Neural cell (in vitro differentiated cells): ENCODE measurements around the gene TTC13. TPM values are rescaled to one million over a fixed set of nuclear protein-coding genes. Genes with fewer than 3 reads are reported as not detected.

Experiments used
- H2AFZ ChIP-seq: fragments of 200-600, 300-800 bp; sonication (generic), shearing (Covaris generic); 2 replicates; pipeline ENCODE4 v1.6.0; 2014; ENCODE audit warnings: low read depth, mild to moderate bottlenecking, antibody characterized with exemption, low read length, moderate library complexity
- H3F3A ChIP-seq: fragments of 200-600 bp; shearing (Covaris generic); 2 replicates; pipeline ENCODE4 v1.6.1; 2016; ENCODE audit warnings: mild to moderate bottlenecking, moderate library complexity, mixed read lengths, antibody characterized with exemption, low read length; ENCODE audit not compliant: insufficient read depth, poor library complexity, severe bottlenecking
- H3K27ac ChIP-seq: fragments of 200-600, 300-800 bp; sonication (generic), shearing (Covaris generic); 2 replicates; pipeline ENCODE4 v1.5.1; 2014; ENCODE audit warnings: mild to moderate bottlenecking, low read length, moderate library complexity
- H3K27me3 ChIP-seq: fragments of 300-800, 200-600 bp; sonication (generic), shearing (Covaris generic); 2 replicates; pipeline ENCODE4 v1.6.0; 2014; ENCODE audit warnings: mild to moderate bottlenecking, low read depth, low read length, moderate library complexity; ENCODE audit not compliant: insufficient read depth
- H3K36me3 ChIP-seq: fragments of 300-800, 200-600 bp; sonication (generic), shearing (Covaris generic); 2 replicates; pipeline ENCODE4 v1.5.1; 2014; ENCODE audit warnings: mild to moderate bottlenecking, antibody characterized with exemption, low read length, moderate library complexity; ENCODE audit not compliant: insufficient read depth
- H3K4me2 ChIP-seq: fragments of 300-800, 200-600 bp; sonication (generic), shearing (Covaris generic); 2 replicates; pipeline ENCODE4 v1.6.0; 2014; ENCODE audit warnings: mild to moderate bottlenecking, low read length
- H3K4me3 ChIP-seq: fragments of 300-800, 200-600 bp; sonication (generic), shearing (Covaris generic); 2 replicates; pipeline ENCODE4 v1.5.1; 2014; ENCODE audit warnings: mild to moderate bottlenecking, low read length, moderate library complexity
- H3K79me2 ChIP-seq: fragments of 200-600 bp; shearing (Covaris generic); replicated peaks from 2 replicates; pipeline ENCODE4 v1.6.0; 2014; ENCODE audit warnings: mild to moderate bottlenecking, low read length, moderate library complexity; ENCODE audit not compliant: insufficient read depth
- H3K9ac ChIP-seq: fragments of 300-800, 200-600 bp; sonication (generic), shearing (Covaris generic); 2 replicates; pipeline ENCODE4 v1.6.1; 2016; ENCODE audit warnings: mild to moderate bottlenecking, low read length, mixed read lengths
- H3K9me2 ChIP-seq: fragments of 200-600 bp; shearing (Covaris generic); 2 replicates; pipeline ENCODE4 v1.6.1; 2016; ENCODE audit warnings: mild to moderate bottlenecking, low read length, mixed read lengths; ENCODE audit not compliant: insufficient read depth
- H3K9me3 ChIP-seq: fragments of 200-600, 300-800 bp; sonication (generic), shearing (Covaris generic); 2 replicates; pipeline ENCODE4 v1.6.1; 2016; ENCODE audit warnings: mild to moderate bottlenecking, mixed run types, low read length, moderate library complexity, mixed read lengths
- H4K20me1 ChIP-seq: fragments of 200-600 bp; shearing (Covaris generic); 2 replicates; pipeline ENCODE4 v1.6.1; 2016; ENCODE audit warnings: mild to moderate bottlenecking, mixed run types; ENCODE audit not compliant: insufficient read depth
- CTCF ChIP-seq: fragments of 450-650 bp; IDR thresholded peaks from 2 replicates; pipeline ENCODE4 v1.5.1; 2014; ENCODE audit warnings: antibody characterized with exemption, mild to moderate bottlenecking, moderate library complexity; ENCODE audit not compliant: poor library complexity, severe bottlenecking
- EP300 ChIP-seq: fragments of 450-650 bp; conservative IDR thresholded peaks from 2 replicates; pipeline ENCODE4 v1.6.1; 2014; ENCODE audit warnings: antibody characterized with exemption, mild to moderate bottlenecking, moderate library complexity; ENCODE audit not compliant: poor library complexity, severe bottlenecking
- EZH2 ChIP-seq: fragments of 200-600, 300-800 bp; shearing (Covaris generic), sonication (generic); IDR thresholded peaks from 2 replicates; pipeline ENCODE4 v1.6.1; 2014; ENCODE audit warnings: antibody characterized with exemption, low read length, borderline replicate concordance, mild to moderate bottlenecking; ENCODE audit not compliant: insufficient read depth, poor library complexity, severe bottlenecking
- MXI1 ChIP-seq: fragments of 450-650 bp; conservative IDR thresholded peaks from 2 replicates; pipeline ENCODE4 v1.6.1; 2014; ENCODE audit warnings: antibody characterized with exemption, mild to moderate bottlenecking; ENCODE audit not compliant: poor library complexity, severe bottlenecking
- POLR2AphosphoS5 ChIP-seq: IDR thresholded peaks from 2 replicates; pipeline ENCODE4 v1.6.1; 2012
- RAD21 ChIP-seq: fragments of 450-650 bp; conservative IDR thresholded peaks from 2 replicates; pipeline ENCODE4 v1.6.1; 2014; ENCODE audit warnings: antibody characterized with exemption, mild to moderate bottlenecking, moderate library complexity
- REST ChIP-seq: IDR thresholded peaks from 2 replicates; pipeline ENCODE4 v1.6.1; 2012; ENCODE audit warnings: borderline replicate concordance
- SMC3 ChIP-seq: fragments of 450-650 bp; conservative IDR thresholded peaks from 2 replicates; pipeline ENCODE4 v1.6.1; 2014; ENCODE audit warnings: antibody characterized with exemption, mild to moderate bottlenecking, moderate library complexity; ENCODE audit not compliant: poor library complexity
- TAF1 ChIP-seq: IDR thresholded peaks from 2 replicates; pipeline ENCODE4 v1.6.1; 2012; ENCODE audit warnings: low read depth
- polyA plus RNA-seq: library from polyadenylated mRNA; depleted of rRNA; stranded (reverse); fragments of >200 nt; gene quantifications from 2 replicates; pipeline ENCODE4 v1.2.3, GENCODE V29; 2014

The TTC13 gene
- polyA plus RNA-seq, 1 donor from 2014 or later = 33.8 TPM

GRCh38 chr1:230867101-230867902 is 111.4 kb downstream of the TTC13 start:
- no peaks in the 10 kb centered on the region for H3F3A ChIP-seq
- TF ChIP-seq MXI1 = no peak
- TF ChIP-seq SMC3 = no peak
- TF ChIP-seq EZH2 = no peak
- TF ChIP-seq POLR2AphosphoS5 = no peak
- no peak for TF ChIP-seq TAF1
- TF ChIP-seq REST = no peak
- no peak for TF ChIP-seq RAD21
- TF ChIP-seq CTCF = no peak
- TF ChIP-seq EP300 = no peak
- no peaks in the 10 kb centered on the region for H3K36me3 ChIP-seq
- no peaks in the 10 kb centered on the region for H3K9me2 ChIP-seq
- no peaks in the 10 kb centered on the region for H3K9me3 ChIP-seq
- peaks cover 29% of the 10 kb centered on the region for H3K79me2 ChIP-seq
- H3K4me2 ChIP-seq = peak overlapping the region; percentile 84
- no peaks in the 10 kb centered on the region for H4K20me1 ChIP-seq
- H3K27ac ChIP-seq = no peak overlapping the region
- H3K4me3 ChIP-seq = peak overlapping the region; percentile 93
- H2AFZ ChIP-seq = peak overlapping the region; percentile 83
- peak overlapping the region; percentile 75 for H3K9ac ChIP-seq
- no peaks in the 10 kb centered on the region for H3K27me3 ChIP-seq

- no peaks in the 10 kb centered on the region for H3K36me3 ChIP-seq
- H3K27ac ChIP-seq = no peak overlapping the region
- no peak overlapping the region for H2AFZ ChIP-seq
- no peaks in the 10 kb centered on the region for H3F3A ChIP-seq
- no peaks in the 10 kb centered on the region for H3K27me3 ChIP-seq
- H3K9me3 ChIP-seq = no peaks in the 10 kb centered on the region
- peak overlapping the region; percentile 84 for H3K4me2 ChIP-seq
- peak overlapping the region; percentile 93 for H3K4me3 ChIP-seq
- H3K9ac ChIP-seq = no peak overlapping the region
- H3K9me2 ChIP-seq = no peaks in the 10 kb centered on the region
- no peaks in the 10 kb centered on the region for H4K20me1 ChIP-seq
- peaks cover 31% of the 10 kb centered on the region for H3K79me2 ChIP-seq
- TF ChIP-seq SMC3 (no peak), TAF1 (no peak)
Observed at GRCh38 chr1:230866171-230867070, 112.2 kb downstream of the TTC13 start.
